ENCODE data around the gene CPS1.

GRCh38 chr2:210620456-210620855 lies 64.1 kb downstream of the CPS1 start:
- TF ChIP-seq CTCF (IDR thresholded peaks at IDR 0.05; ENCODE audit: extremely low read depth in 1 of 2, insufficient read depth in 1 of 2, low read depth in 1 of 2, low read length in 2 of 2) = no peak
- no peak for TF ChIP-seq POLR2A (IDR thresholded peaks at IDR 0.05; ENCODE audit: low read depth, low read length)
- TF ChIP-seq JUN (IDR thresholded peaks at IDR 0.05; ENCODE audit: borderline replicate concordance, insufficient read depth, insufficient read length, low read depth) = no peak
- no peak for TF ChIP-seq EZH2 (IDR thresholded peaks at IDR 0.05; ENCODE audit: borderline replicate concordance, low read depth, low read length, severe bottlenecking)
- no peak for TF ChIP-seq GATA2 (IDR thresholded peaks at IDR 0.05; ENCODE audit: insufficient read depth, insufficient read length, low read depth, low read length)
